HEK293T (cell line): Measurements from ENCODE around the gene LRPAP1.

Experiments
- SUZ12 ChIP-seq: fragments of 450-650 bp; IDR thresholded peaks from 2 replicates; pipeline ENCODE4 v1.6.1; 2016; ENCODE audit warnings: mild to moderate bottlenecking
- TARDBP ChIP-seq: fragments of 450-650 bp; IDR thresholded peaks from 2 replicates; pipeline ENCODE4 v1.6.1; 2016

DNA sequence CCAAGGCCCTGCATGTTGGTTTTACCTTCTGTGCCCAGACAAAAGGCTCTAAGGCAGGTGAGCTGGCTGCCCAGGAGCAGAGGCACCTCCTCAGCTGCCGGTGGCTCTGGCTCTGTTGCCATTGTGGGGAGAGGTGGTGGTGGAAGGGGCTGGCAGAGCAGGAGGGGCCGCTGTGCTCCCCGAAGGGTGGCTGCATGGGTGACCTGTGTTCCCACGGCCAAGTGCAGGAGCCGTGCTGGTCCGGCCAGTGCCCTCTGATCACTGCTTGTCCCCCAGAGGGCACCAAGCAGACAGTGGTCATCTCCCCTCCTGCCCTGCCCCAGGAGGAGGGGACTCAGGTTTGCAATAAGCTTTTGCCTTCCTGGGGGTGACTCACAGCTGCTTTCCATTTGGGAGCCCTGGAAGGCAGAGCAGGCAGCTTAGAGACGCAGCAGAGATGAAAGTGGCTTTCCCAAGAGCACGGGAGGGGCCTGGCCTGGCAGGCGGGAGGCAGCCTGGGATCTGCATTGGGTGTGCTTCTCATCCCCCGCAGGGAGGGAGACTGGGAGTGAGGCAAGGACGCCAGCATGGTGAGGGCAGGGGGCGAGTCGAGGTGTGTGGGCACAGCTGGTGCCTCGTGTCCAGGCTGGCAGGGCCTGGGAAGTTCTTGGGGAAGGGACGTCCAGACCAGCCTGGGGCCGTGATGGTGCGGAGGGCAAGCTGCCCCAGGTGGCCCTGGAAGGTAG is 40.4 kb downstream of the LRPAP1 start:
- TF ChIP-seq SUZ12, result no peak
- TF ChIP-seq TARDBP, result no peak
